GM12878 (cell line): ENCODE results near the gene SNN. TPM values are rescaled to one million over a fixed set of nuclear protein-coding genes. Genes with fewer than 3 reads are reported as not detected.
A peak's percentile ranks its signal among the peaks of the same experiment; 100 is the strongest.

Experiments used
- ATAC-seq: fragments of 200-7000 bp; cut with Tn5 transposase; 3 replicates; pipeline ENCODE4 v1.9.1; 2020; ENCODE audit warnings: mild to moderate bottlenecking, moderate library complexity
- BruUV-seq: library from RNA; stranded (reverse); fragments of 400-500 nt; replicated peaks from 2 replicates; lab custom pipeline; 2021; lab: Mats Ljungman, UMichigan
- CTCF ChIA-PET: fragments of 300-600 bp; sonication (Branson Sonifier 250); formaldehyde crosslinking; extraction: SDS; loops from one replicate; lab custom pipeline; 2021; ENCODE audit warnings: inconsistent platforms; lab: Yijun Ruan, JAX
- POLR2A ChIA-PET: fragments of 350-600 bp; formaldehyde crosslinking; extraction: SDS; loops from one replicate; lab custom pipeline; 2021; ENCODE audit warnings: inconsistent platforms; lab: Charles Lee
- RAD21 ChIA-PET: fragments of 300-600 bp; sonication (Branson Sonifier 250); formaldehyde crosslinking; loops from one replicate; lab custom pipeline; 2023; ENCODE audit warnings: antibody characterized with exemption; ENCODE audit not compliant: unreplicated experiment; lab: Charles Lee
- SMC1A ChIA-PET: fragments of 300-600 bp; sonication (Branson Sonifier 250); formaldehyde crosslinking; loops from one replicate; lab custom pipeline; 2023; ENCODE audit not compliant: unreplicated experiment, uncharacterized antibody; lab: Charles Lee
- DNase-seq: peaks from one replicate; pipeline ENCODE4 v3.0.0-alpha.2; 2011; ENCODE audit warnings: low read depth, low spot score
- FAIRE-seq: peaks from 3 replicates; lab custom pipeline; 2011; peaks lifted over from hg19 to GRCh38; lab: Jason Lieb, UNC
- H2AFZ ChIP-seq: 2 replicates; pipeline ENCODE4 v1.6.0; 2011; ENCODE audit warnings: low read depth, low read length, control low read depth; ENCODE audit not compliant: control insufficient read depth
- H3K27ac ChIP-seq: 2 replicates; pipeline ENCODE4 v1.5.1; 2011; ENCODE audit warnings: control low read depth; ENCODE audit not compliant: control insufficient read depth, insufficient read depth
- H3K27me3 ChIP-seq, 2 experiments: replicated peaks in 1 of 2; 2 replicates each; pipeline versions ENCODE4 v1.6.0 to v1.6.1; 2011; ENCODE audit warnings: low read length in 1 of 2; ENCODE audit not compliant: control insufficient read depth in 2 of 2, insufficient read depth in 2 of 2
- H3K36me3 ChIP-seq, 2 experiments: 2 replicates each; pipeline ENCODE4 v1.5.1; 2011; ENCODE audit warnings: low read length in 1 of 2; ENCODE audit not compliant: control insufficient read depth in 2 of 2, insufficient read depth in 2 of 2
- H3K4me1 ChIP-seq: 2 replicates; pipeline ENCODE4 v1.6.1; 2011; ENCODE audit warnings: mild to moderate bottlenecking, low read length, moderate library complexity, mixed read lengths; ENCODE audit not compliant: control insufficient read depth, insufficient read depth
- H3K4me2 ChIP-seq: 2 replicates; pipeline ENCODE4 v1.6.0; 2011; ENCODE audit warnings: control low read depth; ENCODE audit not compliant: control insufficient read depth, insufficient read depth
- H3K4me3 ChIP-seq: fragments of 200-600 bp; sonication (generic); 2 replicates; pipeline ENCODE4 v1.5.1; 2016
- H3K79me2 ChIP-seq: 2 replicates; pipeline ENCODE4 v1.6.0; 2011; ENCODE audit warnings: low read length; ENCODE audit not compliant: control insufficient read depth, insufficient read depth
- H3K9ac ChIP-seq: 2 replicates; pipeline ENCODE4 v1.8.0; 2011; ENCODE audit warnings: low read length, control low read depth, mixed read lengths; ENCODE audit not compliant: control insufficient read depth, insufficient read depth
- H3K9me3 ChIP-seq: replicated peaks from 3 replicates; pipeline ENCODE4 v1.5.1; 2011; ENCODE audit warnings: mild to moderate bottlenecking, low read length; ENCODE audit not compliant: control insufficient read depth, insufficient read depth
- H4K20me1 ChIP-seq: 2 replicates; pipeline ENCODE4 v1.6.0; 2011; ENCODE audit not compliant: control insufficient read depth, insufficient read depth
- DPF2 ChIP-seq: fragments of 450-650 bp; IDR thresholded peaks from 2 replicates; pipeline ENCODE4 v1.6.1; 2017; ENCODE audit warnings: mild to moderate bottlenecking
- EGR1 ChIP-seq, 2 experiments: IDR thresholded peaks; 1 replicate in 1 of 2; 2 replicates in 1 of 2; pipeline ENCODE4 v1.6.1; 2011 to 2012; ENCODE audit warnings: low read depth in 2 of 2, low read length in 2 of 2, borderline replicate concordance in 1 of 2, mild to moderate bottlenecking in 1 of 2, moderate library complexity in 1 of 2
- HDGF ChIP-seq: fragments of 450-650 bp; IDR thresholded peaks from 2 replicates; pipeline ENCODE4 v1.6.1; 2016; ENCODE audit warnings: antibody characterized with exemption
- IKZF1 ChIP-seq: fragments of 450-650 bp; conservative IDR thresholded peaks from 2 replicates; pipeline ENCODE4 v1.6.1; 2017; ENCODE audit warnings: antibody characterized with exemption, mild to moderate bottlenecking
- IKZF2 ChIP-seq, 2 experiments: fragments of 450-650 bp; IDR thresholded peaks; 2 replicates each; pipeline ENCODE4 v1.6.1; 2017; ENCODE audit warnings: mild to moderate bottlenecking in 2 of 2, moderate library complexity in 2 of 2
- KLF5 ChIP-seq: fragments of 450-650 bp; IDR thresholded peaks from 2 replicates; pipeline ENCODE4 v1.6.1; 2014; ENCODE audit warnings: mild to moderate bottlenecking; ENCODE audit not compliant: partially characterized antibody
- NBN ChIP-seq: fragments of 450-650 bp; IDR thresholded peaks from 2 replicates; pipeline ENCODE4 v1.6.1; 2016
- RB1 ChIP-seq: fragments of 450-650 bp; formaldehyde crosslinking; IDR thresholded peaks from 2 replicates; pipeline ENCODE4 v1.6.1; 2017; ENCODE audit warnings: mild to moderate bottlenecking, borderline replicate concordance
- RCOR1 ChIP-seq: conservative IDR thresholded peaks from 2 replicates; pipeline ENCODE4 v1.6.1; 2012; ENCODE audit warnings: low read depth, low read length, improper control_type of control experiment
- WGBS: methylation state at CpG from one replicate; pipeline ENCODE4 v1.1.6; 2016; ENCODE audit warnings: low lambda C conversion rate; ENCODE audit not compliant: insufficient replicate concordance, insufficient coverage; ENCODE audit errors: missing lambda C conversion rate; 5-methylcytosine and 5-hydroxymethylcytosine counted together
- in situ Hi-C: fragments of 300-500 bp; cut with MboI; formaldehyde crosslinking; loops from 9 replicates; pipeline ENCODE4 v1.14.3; 2018; ENCODE audit warnings: mixed read lengths
- intact Hi-C: fragments of 100-400 bp; cut with micrococcal nuclease; formaldehyde crosslinking; loops from one replicate; pipeline ENCODE4 v1.14.2; 2022; ENCODE audit not compliant: unreplicated experiment
- polyA plus RNA-seq, 11 experiments: library from polyadenylated mRNA; depleted of rRNA in 4 of 11; unstranded in 6 of 11; stranded (reverse) in 5 of 11; fragments of >200 nt; fragmentation: Nextera tagmentation in 4 of 11; fragmentation: Illumina TruSeq in 1 of 11; extraction: Ambion mirVana in 4 of 11; extraction: Trizol in 1 of 11; gene quantifications; 1 replicate in 1 of 11; 2 replicates in 10 of 11; pipeline versions ENCODE4 v1.2.1 to v1.2.3, GENCODE V29; 2011 to 2016; ENCODE audit warnings: inconsistent platforms in 2 of 11, missing spikeins in 2 of 11, low read depth in 1 of 11
- total RNA-seq, 4 experiments: library from RNA; depleted of rRNA in 3 of 4; stranded (reverse); fragments of >200 nt in 3 of 4; fragmentation: Illumina TruSeq in 1 of 4; extraction: Trizol in 1 of 4; gene quantifications; 2 replicates each; pipeline versions ENCODE4 v1.2.1 to v1.2.3, GENCODE V29; 2013 to 2021
- TF ChIP-seq, protein P1 (sequence below): IDR thresholded peaks from 2 replicates; pipeline ENCODE4 v1.6.1; 2011; ENCODE audit warnings: borderline replicate concordance, low read depth, mild to moderate bottlenecking, moderate library complexity, low read length; ENCODE audit not compliant: insufficient read depth, poor library complexity, severe bottlenecking

Gene SNN
- total and polyA plus RNA-seq, 10 of the 15 experiments (the other 5 are each of a cell fraction or from before 2014, with no cell fraction given): 2.2 to 43.4 (median 27.8) TPM

DNA sequence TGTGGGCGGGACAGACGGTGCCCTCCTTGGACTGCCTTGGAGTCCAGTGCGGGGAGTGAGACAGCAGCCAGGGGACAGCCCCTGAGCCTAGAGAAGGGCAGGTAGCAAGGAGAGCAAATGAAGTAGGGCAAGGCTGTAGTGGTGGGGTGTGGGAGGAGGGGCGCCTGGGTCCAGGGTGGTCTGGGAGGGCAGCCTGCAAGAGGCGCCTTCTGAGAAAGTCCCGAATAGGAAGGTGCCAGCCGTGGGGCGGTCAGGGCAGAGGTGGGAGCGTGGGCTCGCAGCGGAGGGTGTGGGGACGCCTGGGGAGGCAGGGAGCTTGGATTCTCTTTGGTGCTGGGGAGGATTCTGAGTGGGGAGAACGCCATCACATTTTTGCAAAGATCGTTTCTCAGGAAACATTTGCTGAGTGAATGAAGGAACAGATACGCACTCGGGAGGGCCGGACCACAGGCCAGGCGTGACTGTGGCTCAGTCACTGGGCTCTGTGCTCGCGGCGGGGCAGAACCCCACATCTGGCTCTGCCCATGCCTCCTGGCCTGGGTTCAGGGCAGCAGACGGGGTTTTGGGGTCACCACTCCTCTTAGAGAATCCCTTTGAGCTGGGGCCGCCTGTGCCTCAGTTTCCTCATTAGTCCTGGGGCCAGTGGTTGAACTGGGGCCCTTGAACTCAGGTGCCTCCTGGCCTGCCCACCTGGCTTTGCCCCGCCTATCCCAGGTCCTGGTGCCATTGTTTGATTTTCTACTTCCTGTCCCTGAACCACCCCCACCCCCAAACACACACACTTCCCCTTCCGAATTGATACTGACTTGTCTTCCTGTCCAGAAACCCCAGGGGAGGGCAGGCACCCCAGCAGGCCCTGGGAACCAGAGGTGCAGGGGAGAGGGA is 4.2 kb downstream of the SNN start (continued):
- TF ChIP-seq, protein P1, sequence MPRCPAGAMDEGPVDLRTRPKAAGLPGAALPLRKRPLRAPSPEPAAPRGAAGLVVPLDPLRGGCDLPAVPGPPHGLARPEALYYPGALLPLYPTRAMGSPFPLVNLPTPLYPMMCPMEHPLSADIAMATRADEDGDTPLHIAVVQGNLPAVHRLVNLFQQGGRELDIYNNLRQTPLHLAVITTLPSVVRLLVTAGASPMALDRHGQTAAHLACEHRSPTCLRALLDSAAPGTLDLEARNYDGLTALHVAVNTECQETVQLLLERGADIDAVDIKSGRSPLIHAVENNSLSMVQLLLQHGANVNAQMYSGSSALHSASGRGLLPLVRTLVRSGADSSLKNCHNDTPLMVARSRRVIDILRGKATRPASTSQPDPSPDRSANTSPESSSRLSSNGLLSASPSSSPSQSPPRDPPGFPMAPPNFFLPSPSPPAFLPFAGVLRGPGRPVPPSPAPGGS: peak; percentile 55
- peak; percentile 49; the same call in 1 of the 2 replicates for TF ChIP-seq DPF2

DNA sequence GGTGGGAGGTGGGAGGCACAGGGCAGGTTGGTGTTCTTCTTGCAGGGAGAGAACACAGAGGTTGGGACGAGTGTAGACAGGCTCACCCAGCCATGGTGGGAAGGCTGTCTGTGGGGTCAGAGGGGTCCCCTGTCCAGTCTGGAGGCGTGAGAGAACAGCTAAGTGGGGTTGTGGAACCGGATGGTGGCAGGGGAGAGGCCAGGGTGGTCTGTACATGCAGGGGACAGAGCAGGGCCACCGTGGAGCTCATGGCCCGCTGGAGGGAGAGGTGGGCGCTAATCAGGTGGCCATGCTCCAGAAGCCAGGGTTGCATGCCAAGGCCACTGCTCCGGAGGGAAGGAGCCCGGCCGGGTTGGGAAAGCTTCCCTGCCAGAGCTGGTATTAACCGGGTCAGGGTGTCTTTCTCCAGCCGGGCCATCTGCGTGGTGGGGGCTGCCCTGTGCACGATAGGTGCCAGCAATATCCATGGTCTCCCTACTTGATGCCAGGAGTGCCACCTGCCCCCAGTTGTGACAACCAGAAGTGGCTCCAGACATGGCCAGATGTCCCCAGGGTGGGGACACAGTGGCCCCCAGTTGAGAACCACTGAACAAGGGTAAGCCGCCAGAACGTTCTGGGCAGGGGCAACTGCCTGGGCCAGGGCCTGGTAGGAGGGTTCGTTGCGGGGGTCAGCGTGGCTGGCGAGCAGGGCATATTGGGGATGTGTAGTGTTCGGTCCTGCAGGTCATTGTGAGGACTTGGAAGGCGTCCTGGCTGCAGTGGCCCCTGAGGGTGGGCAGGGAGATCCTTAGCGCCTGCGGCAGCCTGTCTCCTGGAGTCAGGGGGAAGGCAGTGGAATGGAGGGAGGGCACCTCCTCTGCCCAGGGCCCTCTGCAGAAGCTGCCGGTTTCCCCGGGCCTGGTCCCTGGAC is 5.1 kb downstream of the SNN start:
- CTCF ChIA-PET: interaction anchor here (1.5 kb wide), 1 partner anchor 42 kb away, joined by 3 read pairs; no protein-coding TSS in a partner anchor
- Histone ChIP-seq H3K4me1 (peaks cover 60% of the 10 kb centered on the region), H3K9ac (no peak overlapping the region), H3K79me2 (peaks cover 48% of the 10 kb centered on the region), H3K27me3 (no peaks in the 10 kb centered on the region), H2AFZ (no peak overlapping the region), H4K20me1 (peaks cover 10% of the 10 kb centered on the region), H3K27ac (peak overlapping the region; percentile 48; the same call in 1 of the 2 replicates), H3K9me3 (no peaks in the 10 kb centered on the region), H3K4me2 (peak overlapping the region; percentile 93), H3K4me3 (peak overlapping the region; percentile 59; the same call in 1 of the 2 replicates), H3K36me3 (peaks cover 17 to 19% of the 10 kb centered on the region in 2 experiments)
- DNase-seq (no peak), FAIRE-seq (no peak), ATAC-seq (no peak)
- SMC1A ChIA-PET: interaction anchor here (1.7 kb wide), 1 partner anchor 15 kb away, joined by 7 read pairs; no protein-coding TSS in a partner anchor
- 71% methylated on average over 25 of the region's 25 CpGs for WGBS
- TF ChIP-seq IKZF1: peak; percentile 7
- no peak for TF ChIP-seq EGR1 (IDR thresholded peaks at IDR 0.05; ENCODE audit: borderline replicate concordance in 1 of 2, low read depth in 2 of 2, low read length in 2 of 2)
- no peak for TF ChIP-seq KLF5
- TF ChIP-seq RB1: no peak
- peak; percentile 64; the same call in 1 of the 2 replicates for TF ChIP-seq HDGF
- TF ChIP-seq DPF2: 0 out of 2 replicates have a peak, but pooled peaks have one; percentile 4
- TF ChIP-seq NBN: no peak
- TF ChIP-seq IKZF2 (IDR thresholded peaks at IDR 0.05): 0 out of 4 replicates have a peak, but pooled peaks of 1 of the 2 experiments have one; percentile 1
- 0 out of 2 replicates have a peak, but pooled peaks have one; percentile 5 for TF ChIP-seq RCOR1
- POLR2A ChIA-PET: interaction anchor here (0.5 to 7.1 kb wide), 3 partner anchors 9 to 154 kb away, joined by 3 to 39 read pairs (median 4); no protein-coding TSS in a partner anchor
- intact Hi-C loops (loop anchor here (5.0 kb wide), 1 partner anchor 91 kb away; no protein-coding TSS in a partner anchor), in situ Hi-C loops (loop anchor here (25.0 kb wide), 1 partner anchor 711 kb away; no protein-coding TSS in a partner anchor)
- no TSS peak for BruUV-seq
- RAD21 ChIA-PET: interaction anchor here (1.7 kb wide), 1 partner anchor 15 kb away, joined by 7 read pairs; no protein-coding TSS in a partner anchor
